ENCODE measurements around the gene LGALS4. TPM values are rescaled to one million over a fixed set of nuclear protein-coding genes. Genes with fewer than 3 reads are reported as not detected.
A peak's percentile ranks its signal among the peaks of the same experiment; 100 is the strongest.

LGALS4 gene
- total RNA-seq, 2 donors from 2014 or later = 6,357 to 8,309 TPM

GRCh38 chr19:38839816-38840582, 27.3 kb upstream of the LGALS4 start:
- no peak overlapping the region for H3K27ac ChIP-seq
- no peak for TF ChIP-seq CTCF (IDR thresholded peaks at IDR 0.05)
- H3K36me3 ChIP-seq = peaks cover 60% of the 10 kb centered on the region
- intact Hi-C loops (cut with DNase I) = no loop called here
- H3K27me3 ChIP-seq = no peaks in the 10 kb centered on the region
- DNase-seq = no peak
- H3K9ac ChIP-seq (ENCODE audit: low read depth in 2 of 2, low read length in 2 of 2) = no peak overlapping the region
- H3K4me3 ChIP-seq = no peak overlapping the region
- no peaks in the 10 kb centered on the region for H3K9me3 ChIP-seq
- H3K4me1 ChIP-seq = no peaks in the 10 kb centered on the region

- no peak for DNase-seq
- H3K4me3 ChIP-seq = no peak overlapping the region
- H3K4me1 ChIP-seq = no peaks in the 10 kb centered on the region
- H3K27me3 ChIP-seq = no peaks in the 10 kb centered on the region
- H3K9ac ChIP-seq (ENCODE audit: low read depth in 2 of 2, low read length in 2 of 2) = no peak overlapping the region
- no peak overlapping the region for H3K27ac ChIP-seq
- peaks cover 54% of the 10 kb centered on the region for H3K36me3 ChIP-seq
- intact Hi-C loops (cut with DNase I) = no loop called here
- TF ChIP-seq CTCF (IDR thresholded peaks at IDR 0.05) = no peak
- no peaks in the 10 kb centered on the region for H3K9me3 ChIP-seq
These were observed 26.4 kb upstream of the LGALS4 start for GRCh38 chr19:38838986-38839761.

- no peak for DNase-seq
- H3K4me3 ChIP-seq = no peak overlapping the region
- H3K4me1 ChIP-seq = no peaks in the 10 kb centered on the region
- H3K27ac ChIP-seq = no peak overlapping the region
- no peaks in the 10 kb centered on the region for H3K9me3 ChIP-seq
- no peaks in the 10 kb centered on the region for H3K27me3 ChIP-seq
- intact Hi-C loops (cut with DNase I) = no loop called here
- no peak for TF ChIP-seq CTCF (IDR thresholded peaks at IDR 0.05)
- H3K36me3 ChIP-seq = peaks cover 46% of the 10 kb centered on the region
- peak overlapping the region in 1 of 2 donors; percentile 21 for H3K9ac ChIP-seq (ENCODE audit: low read depth in 2 of 2, low read length in 2 of 2)
These were observed 25.7 kb upstream of the LGALS4 start for GRCh38 chr19:38838208-38838985.

GRCh38 chr19:38837656-38838121, 24.9 kb upstream of the LGALS4 start:
- Histone ChIP-seq H3K27me3 (no peaks in the 10 kb centered on the region), H3K4me3 (no peak overlapping the region), H3K27ac (no peak overlapping the region), H3K36me3 (peaks cover 39% of the 10 kb centered on the region), H3K9ac (ENCODE audit: low read depth in 2 of 2, low read length in 2 of 2) (peak overlapping the region in 1 of 2 donors; percentile 21), H3K9me3 (no peaks in the 10 kb centered on the region), H3K4me1 (no peaks in the 10 kb centered on the region)
- intact Hi-C loops (cut with DNase I) = no loop called here
- DNase-seq = no peak
- TF ChIP-seq CTCF (IDR thresholded peaks at IDR 0.05) = no peak

- intact Hi-C loops (cut with DNase I) = no loop called here
- no peak for DNase-seq
- H3K36me3 ChIP-seq = peaks cover 34% of the 10 kb centered on the region
These were observed 24.4 kb upstream of the LGALS4 start for GRCh38 chr19:38836983-38837626.

More at GRCh38 chr19:38836983-38837626, 24.4 kb upstream of the LGALS4 start:
- no peak overlapping the region for H3K27ac ChIP-seq
- H3K9me3 ChIP-seq = no peaks in the 10 kb centered on the region
- no peak for TF ChIP-seq CTCF (IDR thresholded peaks at IDR 0.05)
- no peaks in the 10 kb centered on the region for H3K4me1 ChIP-seq
- H3K4me3 ChIP-seq = no peak overlapping the region
- H3K27me3 ChIP-seq = no peaks in the 10 kb centered on the region
- H3K9ac ChIP-seq (ENCODE audit: low read depth in 2 of 2, low read length in 2 of 2) = no peak overlapping the region
